ENCODE results near the gene SYMPK.

Gene SYMPK

GRCh38 chr19:45863335-45863839 lies 440 bp upstream of the SYMPK start:
- Histone ChIP-seq H3K36me3 (ENCODE audit: insufficient read depth, low read length) (peaks cover 23% of the 10 kb centered on the region), H3K79me2 (ENCODE audit: insufficient read depth, low read length) (peaks cover 42% of the 10 kb centered on the region), H3K27ac (ENCODE audit: low read length) (peak overlapping the region; percentile 61), H3K9ac (ENCODE audit: low read depth, low read length) (peak overlapping the region; percentile 51), H2AFZ (ENCODE audit: low read depth, low read length) (peak overlapping the region; percentile 93), H3K4me1 (ENCODE audit: insufficient read depth, low read length) (peaks cover 26% of the 10 kb centered on the region), H3K9me3 (ENCODE audit: insufficient read depth, low read length, severe bottlenecking) (no peaks in the 10 kb centered on the region), H3K27me3 (ENCODE audit: insufficient read depth, low read length, poor library complexity) (no peaks in the 10 kb centered on the region), H3K4me3 (ENCODE audit: low read depth in 1 of 2, low read length in 2 of 2) (peak overlapping the region; percentile 27 to 74; a peak in 3 of 4 replicates), H4K20me1 (ENCODE audit: insufficient read depth, low read length) (no peaks in the 10 kb centered on the region), H3K4me2 (ENCODE audit: insufficient read depth, low read length) (peak overlapping the region; percentile 77)
- ATAC-seq (ENCODE audit: insufficient read depth, low read depth) (no peak), DNase-seq (no peak)
- TF ChIP-seq EZH2 (IDR thresholded peaks at IDR 0.05; ENCODE audit: borderline replicate concordance, low read depth, low read length, severe bottlenecking) = no peak
- no peak for TF ChIP-seq CTCF (IDR thresholded peaks at IDR 0.05; ENCODE audit: borderline replicate concordance, extremely low read depth, low read length, poor library complexity, severe bottlenecking)

- peak overlapping the region; percentile 87 for H3K4me2 ChIP-seq (ENCODE audit: insufficient read depth, low read length)
- DNase-seq (no peak), ATAC-seq (ENCODE audit: insufficient read depth, low read depth) (no peak)
- H3K4me1 ChIP-seq (ENCODE audit: insufficient read depth, low read length) = peaks cover 26% of the 10 kb centered on the region
- H3K79me2 ChIP-seq (ENCODE audit: insufficient read depth, low read length) = peaks cover 48% of the 10 kb centered on the region
- no peaks in the 10 kb centered on the region for H3K9me3 ChIP-seq (ENCODE audit: insufficient read depth, low read length, severe bottlenecking)
- peaks cover 30% of the 10 kb centered on the region for H3K36me3 ChIP-seq (ENCODE audit: insufficient read depth, low read length)
- H2AFZ ChIP-seq (ENCODE audit: low read depth, low read length) = peak overlapping the region; percentile 83
- peaks cover 6% of the 10 kb centered on the region; the same call in 1 of the 2 replicates for H4K20me1 ChIP-seq (ENCODE audit: insufficient read depth, low read length)
- no peaks in the 10 kb centered on the region for H3K27me3 ChIP-seq (ENCODE audit: insufficient read depth, low read length, poor library complexity)
- peak overlapping the region; percentile 76 for H3K9ac ChIP-seq (ENCODE audit: low read depth, low read length)
- TF ChIP-seq CTCF (IDR thresholded peaks at IDR 0.05; ENCODE audit: borderline replicate concordance, extremely low read depth, low read length, poor library complexity, severe bottlenecking) = peak; percentile 3
- TF ChIP-seq EZH2 (IDR thresholded peaks at IDR 0.05; ENCODE audit: borderline replicate concordance, low read depth, low read length, severe bottlenecking) = no peak
- H3K4me3 ChIP-seq (ENCODE audit: low read depth in 1 of 2, low read length in 2 of 2) = peak overlapping the region; percentile 49 to 74
- H3K27ac ChIP-seq (ENCODE audit: low read length) = peak overlapping the region; percentile 80
Observed at GRCh38 chr19:45862271-45862563, 730 bp downstream of the SYMPK start.

- DNase-seq = no peak
- Histone ChIP-seq H3K4me3 (ENCODE audit: low read depth in 1 of 2, low read length in 2 of 2) (no peak overlapping the region), H3K27ac (ENCODE audit: low read length) (no peak overlapping the region), H3K4me1 (ENCODE audit: insufficient read depth, low read length) (peaks cover 26% of the 10 kb centered on the region), H3K4me2 (ENCODE audit: insufficient read depth, low read length) (no peak overlapping the region), H2AFZ (ENCODE audit: low read depth, low read length) (no peak overlapping the region), H3K79me2 (ENCODE audit: insufficient read depth, low read length) (peaks cover 59% of the 10 kb centered on the region), H3K36me3 (ENCODE audit: insufficient read depth, low read length) (peaks cover 41% of the 10 kb centered on the region), H3K9ac (ENCODE audit: low read depth, low read length) (no peak overlapping the region), H3K9me3 (ENCODE audit: insufficient read depth, low read length, severe bottlenecking) (no peaks in the 10 kb centered on the region), H3K27me3 (ENCODE audit: insufficient read depth, low read length, poor library complexity) (no peaks in the 10 kb centered on the region), H4K20me1 (ENCODE audit: insufficient read depth, low read length) (peaks cover 10% of the 10 kb centered on the region; the same call in 1 of the 2 replicates)
- ATAC-seq (ENCODE audit: insufficient read depth, low read depth) = no peak
- TF ChIP-seq CTCF (IDR thresholded peaks at IDR 0.05; ENCODE audit: borderline replicate concordance, extremely low read depth, low read length, poor library complexity, severe bottlenecking) = no peak
- no peak for TF ChIP-seq EZH2 (IDR thresholded peaks at IDR 0.05; ENCODE audit: borderline replicate concordance, low read depth, low read length, severe bottlenecking)
Observed at GRCh38 chr19:45860359-45861259, 2.3 kb downstream of the SYMPK start.
